Measurements from ENCODE around the gene GBE1. TPM values are rescaled to one million over a fixed set of nuclear protein-coding genes. Genes with fewer than 3 reads are reported as not detected.
A peak's percentile ranks its signal among the peaks of the same experiment; 100 is the strongest.

GBE1 gene
- total and polyA plus RNA-seq, 9 of the 15 experiments (the other 6 are each of a cell fraction or from before 2014, with no cell fraction given), result 7.9 to 25.6 (median 13.1) TPM

DNA sequence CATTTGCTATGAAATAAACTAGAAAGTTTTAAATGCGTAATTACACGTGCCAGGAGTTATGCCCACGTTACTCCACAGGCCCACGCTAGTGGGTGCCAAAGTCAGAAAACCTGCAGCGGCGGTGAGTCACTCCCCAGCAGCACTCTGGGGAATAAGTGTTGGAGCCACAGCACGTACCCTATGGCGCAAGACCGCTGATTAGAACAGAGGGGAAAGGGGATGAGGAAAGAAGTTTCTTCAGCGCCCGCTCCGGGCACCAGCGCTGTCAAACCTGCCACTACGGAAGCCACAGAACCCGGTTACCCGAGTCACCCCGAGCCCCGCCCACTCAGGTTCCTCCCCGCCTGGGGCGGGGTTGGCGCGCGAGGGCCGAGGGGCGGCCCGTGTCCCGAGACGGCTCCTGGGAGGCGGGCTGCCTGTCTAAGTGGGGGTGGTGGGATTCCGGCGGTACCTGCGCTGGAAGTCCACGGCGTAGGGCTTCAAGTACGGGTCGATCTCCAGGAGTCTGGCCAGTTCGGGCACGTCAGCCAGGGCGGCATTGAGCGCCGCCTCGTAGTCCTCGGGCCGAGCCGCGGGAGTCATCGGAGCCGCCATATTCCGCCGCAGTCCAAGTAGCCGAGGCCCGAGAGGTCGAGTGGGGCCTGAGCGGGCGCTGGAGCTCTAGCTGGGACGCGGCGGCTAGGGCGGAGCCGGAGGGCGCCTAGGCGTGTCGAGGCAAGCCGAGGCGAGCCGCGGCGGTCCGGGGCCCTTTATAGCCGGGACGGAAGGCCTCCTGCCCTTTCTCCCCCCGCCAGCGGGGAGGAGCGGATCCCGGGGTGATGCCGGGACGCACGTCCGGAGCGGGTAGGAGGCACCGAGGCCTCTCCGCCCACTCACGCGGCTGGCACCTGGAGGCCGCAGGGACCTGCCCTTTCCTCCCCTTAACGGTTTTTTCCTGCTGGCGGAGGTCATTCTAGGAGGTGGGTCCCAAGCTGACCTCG lies at the start of gene GBE1 (continued):
- TF ChIP-seq, protein P1, sequence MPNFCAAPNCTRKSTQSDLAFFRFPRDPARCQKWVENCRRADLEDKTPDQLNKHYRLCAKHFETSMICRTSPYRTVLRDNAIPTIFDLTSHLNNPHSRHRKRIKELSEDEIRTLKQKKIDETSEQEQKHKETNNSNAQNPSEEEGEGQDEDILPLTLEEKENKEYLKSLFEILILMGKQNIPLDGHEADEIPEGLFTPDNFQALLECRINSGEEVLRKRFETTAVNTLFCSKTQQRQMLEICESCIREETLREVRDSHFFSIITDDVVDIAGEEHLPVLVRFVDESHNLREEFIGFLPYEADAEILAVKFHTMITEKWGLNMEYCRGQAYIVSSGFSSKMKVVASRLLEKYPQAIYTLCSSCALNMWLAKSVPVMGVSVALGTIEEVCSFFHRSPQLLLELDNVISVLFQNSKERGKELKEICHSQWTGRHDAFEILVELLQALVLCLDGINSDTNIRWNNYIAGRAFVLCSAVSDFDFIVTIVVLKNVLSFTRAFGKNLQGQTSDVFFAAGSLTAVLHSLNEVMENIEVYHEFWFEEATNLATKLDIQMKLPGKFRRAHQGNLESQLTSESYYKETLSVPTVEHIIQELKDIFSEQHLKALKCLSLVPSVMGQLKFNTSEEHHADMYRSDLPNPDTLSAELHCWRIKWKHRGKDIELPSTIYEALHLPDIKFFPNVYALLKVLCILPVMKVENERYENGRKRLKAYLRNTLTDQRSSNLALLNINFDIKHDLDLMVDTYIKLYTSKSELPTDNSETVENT (CRISPR knock-in tag; IDR thresholded peaks at IDR 0.05), result no peak
- TF ChIP-seq PPARD (CRISPR knock-in tag; IDR thresholded peaks at IDR 0.05), result no peak
- peak; percentile 72; the same call in 1 of the 2 replicates for TF ChIP-seq SIN3B (IDR thresholded peaks at IDR 0.05; ENCODE audit: low read depth)
- TF ChIP-seq XRCC5 (IDR thresholded peaks at IDR 0.05; ENCODE audit: low read depth, low read length), result no peak
- no peak for TF ChIP-seq KAT8 (IDR thresholded peaks at IDR 0.05; ENCODE audit: low read depth)
- TF ChIP-seq SRSF3 (IDR thresholded peaks at IDR 0.05; ENCODE audit: insufficient read depth, low read length), result no peak
- no peak for TF ChIP-seq SMC3 (conservative IDR thresholded peaks at IDR 0.05; ENCODE audit: insufficient read depth, low read depth, low read length)
- no peak; the same call in 1 of the 2 replicates for TF ChIP-seq ZKSCAN1 (IDR thresholded peaks at IDR 0.05; ENCODE audit: low read depth, low read length)
- no peak for TF ChIP-seq CBX8 (IDR thresholded peaks at IDR 0.05; ENCODE audit: borderline replicate concordance, extremely low read depth, low read depth, low read length, poor library complexity, severe bottlenecking)
- TF ChIP-seq, protein P2, sequence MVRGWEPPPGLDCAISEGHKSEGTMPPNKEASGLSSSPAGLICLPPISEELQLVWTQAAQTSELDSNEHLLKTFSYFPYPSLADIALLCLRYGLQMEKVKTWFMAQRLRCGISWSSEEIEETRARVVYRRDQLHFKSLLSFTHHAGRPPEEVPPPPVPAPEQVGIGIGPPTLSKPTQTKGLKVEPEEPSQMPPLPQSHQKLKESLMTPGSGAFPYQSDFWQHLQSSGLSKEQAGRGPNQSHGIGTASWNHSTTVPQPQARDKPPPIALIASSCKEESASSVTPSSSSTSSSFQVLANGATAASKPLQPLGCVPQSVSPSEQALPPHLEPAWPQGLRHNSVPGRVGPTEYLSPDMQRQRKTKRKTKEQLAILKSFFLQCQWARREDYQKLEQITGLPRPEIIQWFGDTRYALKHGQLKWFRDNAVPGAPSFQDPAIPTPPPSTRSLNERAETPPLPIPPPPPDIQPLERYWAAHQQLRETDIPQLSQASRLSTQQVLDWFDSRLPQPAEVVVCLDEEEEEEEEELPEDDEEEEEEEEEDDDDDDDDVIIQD (CRISPR knock-in tag; IDR thresholded peaks at IDR 0.05), result no peak
- TF ChIP-seq MBD2 (IDR thresholded peaks at IDR 0.05; ENCODE audit: borderline replicate concordance, low read depth), result no peak; the same call in 1 of the 2 replicates
- 0 out of 2 replicates have a peak, but pooled peaks have one; percentile 33 for TF ChIP-seq DPF2 (IDR thresholded peaks at IDR 0.05)
- TF ChIP-seq BRCA1 (IDR thresholded peaks at IDR 0.05), result no peak
- TF ChIP-seq BRCA1 (CRISPR knock-in tag; IDR thresholded peaks at IDR 0.05), result no peak
- TF ChIP-seq, protein P3, sequence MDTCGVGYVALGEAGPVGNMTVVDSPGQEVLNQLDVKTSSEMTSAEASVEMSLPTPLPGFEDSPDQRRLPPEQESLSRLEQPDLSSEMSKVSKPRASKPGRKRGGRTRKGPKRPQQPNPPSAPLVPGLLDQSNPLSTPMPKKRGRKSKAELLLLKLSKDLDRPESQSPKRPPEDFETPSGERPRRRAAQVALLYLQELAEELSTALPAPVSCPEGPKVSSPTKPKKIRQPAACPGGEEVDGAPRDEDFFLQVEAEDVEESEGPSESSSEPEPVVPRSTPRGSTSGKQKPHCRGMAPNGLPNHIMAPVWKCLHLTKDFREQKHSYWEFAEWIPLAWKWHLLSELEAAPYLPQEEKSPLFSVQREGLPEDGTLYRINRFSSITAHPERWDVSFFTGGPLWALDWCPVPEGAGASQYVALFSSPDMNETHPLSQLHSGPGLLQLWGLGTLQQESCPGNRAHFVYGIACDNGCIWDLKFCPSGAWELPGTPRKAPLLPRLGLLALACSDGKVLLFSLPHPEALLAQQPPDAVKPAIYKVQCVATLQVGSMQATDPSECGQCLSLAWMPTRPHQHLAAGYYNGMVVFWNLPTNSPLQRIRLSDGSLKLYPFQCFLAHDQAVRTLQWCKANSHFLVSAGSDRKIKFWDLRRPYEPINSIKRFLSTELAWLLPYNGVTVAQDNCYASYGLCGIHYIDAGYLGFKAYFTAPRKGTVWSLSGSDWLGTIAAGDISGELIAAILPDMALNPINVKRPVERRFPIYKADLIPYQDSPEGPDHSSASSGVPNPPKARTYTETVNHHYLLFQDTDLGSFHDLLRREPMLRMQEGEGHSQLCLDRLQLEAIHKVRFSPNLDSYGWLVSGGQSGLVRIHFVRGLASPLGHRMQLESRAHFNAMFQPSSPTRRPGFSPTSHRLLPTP (IDR thresholded peaks at IDR 0.05; ENCODE audit: borderline replicate concordance, extremely low read depth, insufficient read length), result no peak
- no peak for TF ChIP-seq SRSF7 (optimal IDR thresholded peaks at IDR 0.05; ENCODE audit: low read depth, low read length)
- TF ChIP-seq, protein P4, sequence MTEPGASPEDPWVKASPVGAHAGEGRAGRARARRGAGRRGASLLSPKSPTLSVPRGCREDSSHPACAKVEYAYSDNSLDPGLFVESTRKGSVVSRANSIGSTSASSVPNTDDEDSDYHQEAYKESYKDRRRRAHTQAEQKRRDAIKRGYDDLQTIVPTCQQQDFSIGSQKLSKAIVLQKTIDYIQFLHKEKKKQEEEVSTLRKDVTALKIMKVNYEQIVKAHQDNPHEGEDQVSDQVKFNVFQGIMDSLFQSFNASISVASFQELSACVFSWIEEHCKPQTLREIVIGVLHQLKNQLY (CRISPR knock-in tag; conservative IDR thresholded peaks at IDR 0.05), result no peak
- TF ChIP-seq RAD51 (IDR thresholded peaks at IDR 0.05; ENCODE audit: borderline replicate concordance, low read depth), result no peak
- no peak for TF ChIP-seq MEF2D (tag; conservative IDR thresholded peaks at IDR 0.05; ENCODE audit: low read depth)
